Measurements from ENCODE around the gene DCTN3. TPM values are rescaled to one million over a fixed set of nuclear protein-coding genes. Genes with fewer than 3 reads are reported as not detected.
A peak's percentile ranks its signal among the peaks of the same experiment; 100 is the strongest.

DCTN3 gene
- total and polyA plus RNA-seq, 9 of the 15 experiments (the other 6 are each of a cell fraction or from before 2014, with no cell fraction given): 11.0 to 51.0 (median 41.9) TPM

- in situ Hi-C loops (cut with MboI) (no loop called here), intact Hi-C loops (cut with micrococcal nuclease) (no loop called here)
- peaks cover 19% of the 10 kb centered on the region; the same call in 2 of the 3 replicates for H3K36me3 ChIP-seq (ENCODE audit: control insufficient read depth, insufficient read depth, low read length)
- no peak overlapping the region for H3K4me3 ChIP-seq
- no peaks in the 10 kb centered on the region for H3K9me3 ChIP-seq (replicated peaks; ENCODE audit: control insufficient read depth, insufficient read depth, low read depth, low read length)
- no TSS peak for BruUV-seq (replicated peaks)
- peaks cover 7% of the 10 kb centered on the region for H3K9me1 ChIP-seq (ENCODE audit: control insufficient read depth, insufficient read depth, low read length)
- H2AFZ ChIP-seq (ENCODE audit: low read depth, low read length): no peak overlapping the region
- no peak overlapping the region for H3K4me2 ChIP-seq (ENCODE audit: insufficient read depth, low read length)
- no peaks in the 10 kb centered on the region for H4K20me1 ChIP-seq (replicated peaks; ENCODE audit: control insufficient read depth, insufficient read depth, low read length)
- POLR2A ChIA-PET: interaction anchor here (1.6 kb wide), 1 partner anchor 9 kb away, joined by 3 read pairs; no protein-coding TSS in a partner anchor
- no peak for ATAC-seq
- FAIRE-seq: no peak
- peak; percentile 33; the same call in 1 of the 2 replicates for TF ChIP-seq CEBPB (tag; IDR thresholded peaks at IDR 0.05)
- no peak for TF ChIP-seq TFAM (CRISPR knock-in tag; conservative IDR thresholded peaks at IDR 0.05)
- CTCF ChIA-PET (ENCODE audit: low intra/inter-chr PET ratio): no interaction called here
- H3K27me3 ChIP-seq (ENCODE audit: control insufficient read depth in 2 of 2, insufficient read depth in 2 of 2, low read length in 2 of 2): no peaks in the 10 kb centered on the region
- peaks cover 21% of the 10 kb centered on the region for H3K79me2 ChIP-seq (ENCODE audit: control insufficient read depth, insufficient read depth, low read length)
- no peak for DNase-seq (ENCODE audit: extremely low read depth in 1 of 4, low spot score in 3 of 4)
- no peak overlapping the region; a peak in 1 of 4 replicates for H3K9ac ChIP-seq (ENCODE audit: insufficient read depth in 1 of 2, low read depth in 2 of 2, low read length in 2 of 2)
- H3K27ac ChIP-seq (ENCODE audit: extremely low read depth, low read depth, low read length): no peak overlapping the region
- H3K4me1 ChIP-seq (replicated peaks in 1 of 2; ENCODE audit: control insufficient read depth in 2 of 2, insufficient read depth in 2 of 2, low read length in 2 of 2): peaks cover 16 to 21% of the 10 kb centered on the region in 2 experiments; a peak in 4 of 5 replicates
Observed at GRCh38 chr9:34644766-34645314, 24.5 kb upstream of the DCTN3 start.

- Histone ChIP-seq H3K27me3 (ENCODE audit: control insufficient read depth in 2 of 2, insufficient read depth in 2 of 2, low read length in 2 of 2) (no peaks in the 10 kb centered on the region), H2AFZ (ENCODE audit: low read depth, low read length) (no peak overlapping the region), H3K27ac (ENCODE audit: extremely low read depth, low read depth, low read length) (no peak overlapping the region), H4K20me1 (replicated peaks; ENCODE audit: control insufficient read depth, insufficient read depth, low read length) (no peaks in the 10 kb centered on the region), H3K79me2 (ENCODE audit: control insufficient read depth, insufficient read depth, low read length) (peaks cover 11% of the 10 kb centered on the region), H3K36me3 (ENCODE audit: control insufficient read depth, insufficient read depth, low read length) (no peaks in the 10 kb centered on the region), H3K4me3 (no peak overlapping the region), H3K9ac (ENCODE audit: insufficient read depth in 1 of 2, low read depth in 2 of 2, low read length in 2 of 2) (no peak overlapping the region), H3K4me2 (ENCODE audit: insufficient read depth, low read length) (no peak overlapping the region), H3K9me3 (replicated peaks; ENCODE audit: control insufficient read depth, insufficient read depth, low read depth, low read length) (no peaks in the 10 kb centered on the region), H3K4me1 (replicated peaks in 1 of 2; ENCODE audit: control insufficient read depth in 2 of 2, insufficient read depth in 2 of 2, low read length in 2 of 2) (peaks cover 14 to 18% of the 10 kb centered on the region in 2 experiments; a peak in 4 of 5 replicates), H3K9me1 (ENCODE audit: control insufficient read depth, insufficient read depth, low read length) (no peaks in the 10 kb centered on the region)
- whole genome bisulfite sequencing (ENCODE audit: insufficient coverage, low coverage, missing lambda C conversion rate): 60% methylated on average over 1 of the region's 1 CpG
- FAIRE-seq: no peak
- intact Hi-C loops (cut with micrococcal nuclease) (no loop called here), in situ Hi-C loops (cut with MboI) (no loop called here)
- BruUV-seq (replicated peaks): no TSS peak
- no peak for DNase-seq (ENCODE audit: extremely low read depth in 1 of 4, low spot score in 3 of 4)
- ATAC-seq: no peak
- TF ChIP-seq CREM (IDR thresholded peaks at IDR 0.05; ENCODE audit: low read depth) (no peak), ZBTB12 (CRISPR knock-in tag; IDR thresholded peaks at IDR 0.05) (no peak), RFX5 (IDR thresholded peaks at IDR 0.05; ENCODE audit: low read depth, low read length) (no peak), ZSCAN29 (IDR thresholded peaks at IDR 0.05) (no peak), OTX1 (CRISPR knock-in tag; IDR thresholded peaks at IDR 0.05) (no peak), ZNF133 (CRISPR knock-in tag; IDR thresholded peaks at IDR 0.05) (no peak), HNRNPK (IDR thresholded peaks at IDR 0.05; ENCODE audit: low read depth, low read length, poor library complexity, severe bottlenecking) (no peak), CBX5 (IDR thresholded peaks at IDR 0.05; ENCODE audit: borderline replicate concordance, low read depth) (no peak), NCOR1 (IDR thresholded peaks at IDR 0.05) (no peak)
- ChIA-PET POLR2A (interaction anchor here (0.6 to 0.8 kb wide), 2 partner anchors 8 to 24 kb away, joined by 3 to 6 read pairs; no protein-coding TSS in a partner anchor), CTCF (ENCODE audit: low intra/inter-chr PET ratio) (no interaction called here)
Observed at GRCh38 chr9:34642679-34643078, 22.4 kb upstream of the DCTN3 start.

Measured in K562 (cell line).